Measurements from ENCODE around the gene TMED5.

Gene TMED5

GRCh38 chr1:93124556-93125355, 55.5 kb downstream of the TMED5 start:
- Mint-ChIP-seq H3K4me1 (no peaks in the 10 kb centered on the region), H3K4me3 (no peak overlapping the region), H3K27ac (no peak overlapping the region), H3K9me3 (no peaks in the 10 kb centered on the region), H3K27me3 (ENCODE audit: low read depth, poor library complexity) (no peaks in the 10 kb centered on the region), H3K36me3 (ENCODE audit: low read depth) (peaks cover 37% of the 10 kb centered on the region)
- DNase-seq = no peak
- TF ChIP-seq, protein P1, sequence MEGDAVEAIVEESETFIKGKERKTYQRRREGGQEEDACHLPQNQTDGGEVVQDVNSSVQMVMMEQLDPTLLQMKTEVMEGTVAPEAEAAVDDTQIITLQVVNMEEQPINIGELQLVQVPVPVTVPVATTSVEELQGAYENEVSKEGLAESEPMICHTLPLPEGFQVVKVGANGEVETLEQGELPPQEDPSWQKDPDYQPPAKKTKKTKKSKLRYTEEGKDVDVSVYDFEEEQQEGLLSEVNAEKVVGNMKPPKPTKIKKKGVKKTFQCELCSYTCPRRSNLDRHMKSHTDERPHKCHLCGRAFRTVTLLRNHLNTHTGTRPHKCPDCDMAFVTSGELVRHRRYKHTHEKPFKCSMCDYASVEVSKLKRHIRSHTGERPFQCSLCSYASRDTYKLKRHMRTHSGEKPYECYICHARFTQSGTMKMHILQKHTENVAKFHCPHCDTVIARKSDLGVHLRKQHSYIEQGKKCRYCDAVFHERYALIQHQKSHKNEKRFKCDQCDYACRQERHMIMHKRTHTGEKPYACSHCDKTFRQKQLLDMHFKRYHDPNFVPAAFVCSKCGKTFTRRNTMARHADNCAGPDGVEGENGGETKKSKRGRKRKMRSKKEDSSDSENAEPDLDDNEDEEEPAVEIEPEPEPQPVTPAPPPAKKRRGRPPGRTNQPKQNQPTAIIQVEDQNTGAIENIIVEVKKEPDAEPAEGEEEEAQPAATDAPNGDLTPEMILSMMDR (IDR thresholded peaks at IDR 0.05) = no peak

DNA sequence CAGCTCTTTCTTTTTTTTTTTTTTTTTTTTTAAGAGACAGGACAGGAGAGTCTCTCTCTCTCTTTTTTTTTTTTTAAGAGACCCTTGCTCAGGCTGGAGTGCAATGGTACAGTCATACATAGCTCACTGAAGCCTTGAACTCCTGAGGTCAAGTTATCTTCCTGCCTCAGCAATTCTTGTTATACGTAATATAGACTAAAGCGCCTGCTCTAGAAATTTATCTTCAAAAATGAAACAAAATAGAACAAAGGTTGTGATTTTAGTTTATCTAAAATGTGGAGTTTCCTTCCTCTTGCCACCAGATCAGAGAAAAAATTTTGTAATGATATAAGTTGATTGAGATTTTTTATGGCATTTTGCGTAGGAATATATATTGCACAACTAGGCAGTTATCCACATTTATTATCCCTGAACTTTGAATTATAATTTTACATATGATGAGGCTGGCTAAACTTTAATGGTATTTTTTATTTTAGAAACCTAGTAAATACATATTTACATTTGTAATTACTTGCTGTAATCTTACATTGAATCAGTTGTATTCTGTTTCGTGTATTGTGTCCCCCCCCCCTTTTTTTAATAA, 56.9 kb downstream of the TMED5 start:
- Mint-ChIP-seq H3K27me3 (ENCODE audit: low read depth, poor library complexity) (no peaks in the 10 kb centered on the region), H3K27ac (no peak overlapping the region), H3K9me3 (no peaks in the 10 kb centered on the region), H3K4me3 (no peak overlapping the region), H3K4me1 (no peaks in the 10 kb centered on the region), H3K36me3 (ENCODE audit: low read depth) (peaks cover 52% of the 10 kb centered on the region)
- TF ChIP-seq, protein P1 (IDR thresholded peaks at IDR 0.05) = no peak
- DNase-seq = no peak

- Mint-ChIP-seq H3K4me3 (no peak overlapping the region), H3K27me3 (ENCODE audit: low read depth, poor library complexity) (no peaks in the 10 kb centered on the region), H3K9me3 (no peaks in the 10 kb centered on the region), H3K27ac (peak overlapping the region; percentile 62), H3K36me3 (ENCODE audit: low read depth) (peaks cover 68% of the 10 kb centered on the region), H3K4me1 (no peaks in the 10 kb centered on the region)
- no peak for DNase-seq
- TF ChIP-seq, protein P1 (IDR thresholded peaks at IDR 0.05) = no peak
Observed at GRCh38 chr1:93120614-93121013, 59.6 kb downstream of the TMED5 start.

DNA sequence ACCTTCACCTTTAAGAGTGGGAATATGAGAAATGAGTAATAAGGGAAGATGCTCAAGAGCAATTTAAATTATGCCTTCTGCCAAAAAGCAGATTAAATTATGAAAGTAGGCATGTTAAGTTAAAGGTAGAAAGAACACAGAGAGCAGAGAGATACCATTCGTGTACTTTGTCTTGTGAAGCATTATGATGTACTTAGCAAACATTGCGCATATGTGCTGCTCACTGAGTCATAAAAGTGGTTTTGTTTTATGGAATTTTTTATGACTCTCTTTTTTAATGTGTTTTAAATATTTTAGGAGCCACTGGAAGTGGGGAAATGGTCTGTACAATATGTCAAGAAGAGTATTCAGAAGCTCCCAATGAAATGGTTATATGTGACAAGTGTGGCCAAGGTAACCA, 65.8 kb downstream of the TMED5 start:
- TF ChIP-seq, protein P1 (IDR thresholded peaks at IDR 0.05) = no peak
- Mint-ChIP-seq H3K36me3 (ENCODE audit: low read depth) (peaks cover 74% of the 10 kb centered on the region), H3K9me3 (no peaks in the 10 kb centered on the region), H3K4me1 (no peaks in the 10 kb centered on the region), H3K4me3 (no peak overlapping the region), H3K27me3 (ENCODE audit: low read depth, poor library complexity) (no peaks in the 10 kb centered on the region), H3K27ac (no peak overlapping the region)
- DNase-seq = no peak

DNA sequence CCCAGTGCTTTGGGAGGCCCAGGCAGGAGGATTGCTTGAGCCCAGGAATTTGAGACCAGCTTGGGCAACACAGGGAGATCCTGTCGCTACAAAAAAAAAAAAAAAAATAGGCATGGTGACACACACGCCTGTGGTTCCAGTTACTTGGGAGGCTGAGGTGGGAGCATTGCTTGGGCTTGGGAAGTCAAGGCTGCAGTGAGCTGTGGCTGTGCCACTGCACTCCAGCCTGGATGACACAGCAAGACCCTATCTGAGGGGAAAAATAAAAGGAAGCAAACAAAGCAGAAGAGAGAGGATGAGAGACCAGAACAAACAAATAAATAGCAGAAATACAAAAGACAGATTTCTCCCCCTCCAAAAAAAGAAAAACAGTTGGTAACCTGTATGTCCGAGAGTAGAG, 67.1 kb downstream of the TMED5 start:
- Mint-ChIP-seq H3K27ac (peak overlapping the region; percentile 89), H3K36me3 (ENCODE audit: low read depth) (peaks cover 73% of the 10 kb centered on the region)

More for the DNA sequence above, 67.1 kb downstream of the TMED5 start:
- no peak for DNase-seq
- no peak overlapping the region for H3K4me3 Mint-ChIP-seq
- no peaks in the 10 kb centered on the region for H3K27me3 Mint-ChIP-seq (ENCODE audit: low read depth, poor library complexity)
- no peaks in the 10 kb centered on the region for H3K4me1 Mint-ChIP-seq
- H3K9me3 Mint-ChIP-seq = peaks cover 8% of the 10 kb centered on the region
- TF ChIP-seq, protein P1 (IDR thresholded peaks at IDR 0.05) = no peak
